Thyroid gland (tissue), 4 donors: ENCODE measurements around the gene STAC2. TPM values are rescaled to one million over a fixed set of nuclear protein-coding genes. Genes with fewer than 3 reads are reported as not detected.
A peak's percentile ranks its signal among the peaks of the same experiment; 100 is the strongest.

Experiments used
- DNase-seq, 2 donors: peaks; one replicate each; pipeline ENCODE4 v3.0.0-alpha.2; 2019
- H3K27ac ChIP-seq, 3 donors: fragments of 200-600 bp; sonication (generic); 1 replicate in 2 of 3; 2 replicates in 1 of 3; pipeline ENCODE4 v1.5.1; 2016 to 2019; ENCODE audit warnings: mild to moderate bottlenecking in 1 of 3, moderate library complexity in 1 of 3
- H3K27me3 ChIP-seq: fragments of 200-600 bp; sonication (generic); one replicate; pipeline ENCODE4 v1.5.1; 2019
- H3K36me3 ChIP-seq, 2 donors: fragments of 200-600 bp; sonication (generic); one replicate each; pipeline ENCODE4 v1.5.1; 2016 to 2019
- H3K4me1 ChIP-seq, 2 donors: fragments of 200-600 bp; sonication (generic); one replicate each; pipeline ENCODE4 v1.5.1; 2017 to 2019
- H3K4me3 ChIP-seq, 3 donors: fragments of 200-600 bp; sonication (generic); replicated peaks in 1 of 3; 1 replicate in 2 of 3; 2 replicates in 1 of 3; pipeline ENCODE4 v1.5.1; 2016; ENCODE audit warnings: mild to moderate bottlenecking in 1 of 3
- H3K9me3 ChIP-seq: fragments of 200-600 bp; sonication (generic); one replicate; pipeline ENCODE4 v1.5.1; 2017
- POLR2A ChIP-seq, 2 donors: fragments of 450-650 bp; IDR thresholded peaks; one replicate each; pipeline ENCODE4 v1.6.1; 2017; ENCODE audit warnings: antibody characterized with exemption in 2 of 2, mild to moderate bottlenecking in 2 of 2, moderate library complexity in 1 of 2
- WGBS, 2 donors: methylation state at CpG; one replicate each; pipeline ENCODE4 v1.1.5; 2017; 5-methylcytosine and 5-hydroxymethylcytosine counted together
- intact Hi-C: fragments of 100-400 bp; cut with DNase I; formaldehyde crosslinking; loops from one replicate; pipeline ENCODE4 v1.15.1; 2023
- total RNA-seq, 4 donors: library from RNA; depleted of rRNA; stranded (reverse); fragments of >200 nt; gene quantifications; one replicate each; pipeline ENCODE4 v1.2.3, GENCODE V29; 2016
- TF ChIP-seq, protein P1 (sequence below), 6 experiments: fragments of 200-600 bp in 3 of 6; fragments of 450-650 bp in 3 of 6; sonication (generic) in 3 of 6; IDR thresholded peaks; one replicate each; pipeline ENCODE4 v1.5.1; 2016 to 2019; ENCODE audit warnings: antibody characterized with exemption in 6 of 6, mild to moderate bottlenecking in 2 of 6, inconsistent platforms in 1 of 6, moderate library complexity in 1 of 6

The STAC2 gene
- total RNA-seq, 4 donors from 2014 or later: not detected

DNA sequence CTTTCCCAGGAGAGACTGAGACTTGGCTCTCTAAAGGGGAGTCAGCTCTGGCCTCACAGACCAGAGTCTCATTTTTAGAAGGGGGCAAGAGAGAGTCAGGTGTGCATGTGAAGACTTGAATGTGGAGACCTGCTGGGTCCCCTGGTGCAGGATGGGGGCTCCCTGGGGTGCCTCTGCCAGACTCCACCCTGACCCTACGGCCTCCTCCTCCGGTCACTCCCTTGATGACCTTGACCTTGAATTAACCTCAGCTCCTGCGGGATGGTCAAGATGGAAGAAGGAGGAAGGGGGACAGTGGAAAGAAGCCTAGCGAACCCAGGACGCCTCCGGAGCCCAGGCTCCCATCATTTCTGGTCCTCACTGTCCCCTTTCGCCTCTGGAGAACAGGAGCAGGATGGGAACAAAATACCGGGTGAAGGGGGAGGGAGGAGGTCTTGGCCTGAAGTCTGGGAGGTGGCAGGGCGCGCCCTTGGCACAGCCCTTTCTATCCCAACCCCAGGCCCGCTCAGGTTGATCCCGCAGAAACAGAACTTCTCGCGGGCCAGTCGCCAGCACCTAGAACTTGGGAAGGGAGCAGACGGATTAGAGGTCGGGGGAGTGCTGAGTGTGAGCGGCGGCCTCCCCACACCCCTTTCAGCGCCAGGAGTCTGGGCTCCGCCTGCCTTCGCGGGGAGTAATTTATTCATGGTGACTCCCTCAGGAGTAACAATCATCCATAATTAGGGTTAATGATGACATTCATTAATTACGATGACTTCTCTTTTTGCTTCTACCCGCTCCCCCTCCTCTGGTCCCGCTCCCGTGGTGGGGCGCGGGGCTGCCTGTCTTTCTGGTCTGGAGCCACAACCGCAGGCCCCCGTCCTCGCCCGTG, 1.6 kb downstream of the STAC2 start:
- no peak for DNase-seq
- Histone ChIP-seq H3K9me3 (no peaks in the 10 kb centered on the region), H3K36me3 (no peaks in the 10 kb centered on the region), H3K4me1 (peaks cover 9 to 16% of the 10 kb centered on the region in 2 donors), H3K27me3 (peaks cover 18% of the 10 kb centered on the region), H3K4me3 (peak overlapping the region in 1 of 3 donors; percentile 12), H3K27ac (no peak overlapping the region)
- WGBS, 2 donors: 32 to 39% methylated on average over 25 to 33 of the region's 33 CpGs
- no peak for TF ChIP-seq POLR2A (IDR thresholded peaks at IDR 0.05)
- TF ChIP-seq, protein P1, sequence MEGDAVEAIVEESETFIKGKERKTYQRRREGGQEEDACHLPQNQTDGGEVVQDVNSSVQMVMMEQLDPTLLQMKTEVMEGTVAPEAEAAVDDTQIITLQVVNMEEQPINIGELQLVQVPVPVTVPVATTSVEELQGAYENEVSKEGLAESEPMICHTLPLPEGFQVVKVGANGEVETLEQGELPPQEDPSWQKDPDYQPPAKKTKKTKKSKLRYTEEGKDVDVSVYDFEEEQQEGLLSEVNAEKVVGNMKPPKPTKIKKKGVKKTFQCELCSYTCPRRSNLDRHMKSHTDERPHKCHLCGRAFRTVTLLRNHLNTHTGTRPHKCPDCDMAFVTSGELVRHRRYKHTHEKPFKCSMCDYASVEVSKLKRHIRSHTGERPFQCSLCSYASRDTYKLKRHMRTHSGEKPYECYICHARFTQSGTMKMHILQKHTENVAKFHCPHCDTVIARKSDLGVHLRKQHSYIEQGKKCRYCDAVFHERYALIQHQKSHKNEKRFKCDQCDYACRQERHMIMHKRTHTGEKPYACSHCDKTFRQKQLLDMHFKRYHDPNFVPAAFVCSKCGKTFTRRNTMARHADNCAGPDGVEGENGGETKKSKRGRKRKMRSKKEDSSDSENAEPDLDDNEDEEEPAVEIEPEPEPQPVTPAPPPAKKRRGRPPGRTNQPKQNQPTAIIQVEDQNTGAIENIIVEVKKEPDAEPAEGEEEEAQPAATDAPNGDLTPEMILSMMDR (IDR thresholded peaks at IDR 0.05): no peak
- intact Hi-C loops: no loop called here

DNA sequence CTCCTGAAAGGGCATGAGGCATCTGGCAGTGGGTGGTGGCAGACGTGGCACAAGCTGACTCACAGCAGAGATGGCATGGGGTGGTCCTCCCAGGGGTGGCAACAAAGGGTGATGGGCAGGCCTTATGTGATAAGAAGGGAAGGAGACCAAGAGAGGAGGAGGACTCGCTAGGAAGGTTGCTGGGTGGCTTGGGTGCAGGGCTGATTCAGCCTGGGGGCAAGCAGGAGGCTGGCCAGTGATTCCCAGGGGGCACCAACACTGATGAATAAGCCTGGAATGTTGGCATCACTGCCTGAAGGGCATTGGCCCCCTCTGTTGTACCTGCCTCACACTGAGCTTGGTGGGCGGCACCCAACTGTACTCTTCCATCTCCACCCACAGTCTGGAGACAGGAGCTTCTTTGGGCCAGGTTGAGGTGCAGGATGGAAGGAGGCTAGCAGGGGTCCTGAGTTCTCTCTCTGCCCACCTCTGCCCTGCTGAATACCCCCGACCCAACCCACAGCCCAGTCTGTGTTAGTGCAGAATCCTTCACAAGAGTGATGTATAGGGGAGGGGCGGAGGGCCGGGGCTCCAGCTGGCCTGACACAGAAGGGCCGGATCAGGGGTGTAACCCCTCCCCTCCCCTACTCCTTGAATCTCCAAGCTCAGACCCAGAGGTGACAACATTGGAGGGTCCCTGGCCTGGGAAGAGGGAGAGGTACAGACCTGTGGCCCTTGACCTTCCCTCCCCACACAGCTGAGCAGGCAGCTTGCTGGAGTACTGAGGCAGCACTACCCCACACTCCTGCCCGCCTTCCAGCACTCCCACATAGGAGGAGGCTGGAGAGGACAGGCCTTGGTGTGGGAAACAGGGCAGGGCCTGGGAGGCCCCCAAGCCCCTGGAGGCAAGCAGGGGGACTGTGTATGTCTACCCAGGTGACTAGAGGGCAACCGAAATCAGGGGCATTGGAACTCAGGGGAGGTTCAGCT, 2.6 kb downstream of the STAC2 start:
- H3K27me3 ChIP-seq: peaks cover 18% of the 10 kb centered on the region
- no peaks in the 10 kb centered on the region for H3K9me3 ChIP-seq
- intact Hi-C loops: no loop called here
- no peak overlapping the region for H3K27ac ChIP-seq
- TF ChIP-seq, protein P1 (IDR thresholded peaks at IDR 0.05): no peak
- TF ChIP-seq POLR2A (IDR thresholded peaks at IDR 0.05): no peak
- H3K4me1 ChIP-seq: peaks cover 9 to 16% of the 10 kb centered on the region in 2 donors
- H3K4me3 ChIP-seq: no peak overlapping the region
- no peak for DNase-seq
- 82 to 87% methylated on average over 8 to 9 of the region's 9 CpGs for WGBS, 2 donors
- no peaks in the 10 kb centered on the region for H3K36me3 ChIP-seq

DNA sequence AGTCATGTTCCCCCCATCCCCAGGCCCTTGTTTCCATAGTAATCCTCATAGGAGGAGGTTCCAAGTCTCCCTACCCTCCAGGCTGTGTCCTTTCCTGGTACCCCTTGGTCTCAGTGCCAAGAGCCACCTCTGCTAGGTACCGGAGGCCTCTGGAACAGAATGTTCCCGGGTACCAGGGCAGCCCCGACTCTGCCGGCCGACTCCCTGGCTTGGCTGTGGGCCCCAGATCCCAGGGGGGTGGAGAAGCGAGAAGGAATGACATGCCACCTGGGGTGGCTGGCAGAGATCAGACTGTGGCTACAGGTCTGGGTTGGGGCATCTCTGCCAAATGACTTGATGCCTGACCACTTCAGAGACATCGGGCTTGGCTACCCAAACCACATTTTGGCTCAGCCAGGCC, 3.6 kb downstream of the STAC2 start:
- Histone ChIP-seq H3K4me1 (peaks cover 9 to 16% of the 10 kb centered on the region in 2 donors), H3K4me3 (no peak overlapping the region), H3K36me3 (no peaks in the 10 kb centered on the region), H3K27me3 (peaks cover 18% of the 10 kb centered on the region), H3K27ac (no peak overlapping the region), H3K9me3 (no peaks in the 10 kb centered on the region)
- TF ChIP-seq, protein P1 (IDR thresholded peaks at IDR 0.05): no peak
- no peak for TF ChIP-seq POLR2A (IDR thresholded peaks at IDR 0.05)
- no peak for DNase-seq
- intact Hi-C loops: no loop called here
- WGBS, 2 donors: 56 to 92% methylated on average over 2 to 6 of the region's 7 CpGs

DNA sequence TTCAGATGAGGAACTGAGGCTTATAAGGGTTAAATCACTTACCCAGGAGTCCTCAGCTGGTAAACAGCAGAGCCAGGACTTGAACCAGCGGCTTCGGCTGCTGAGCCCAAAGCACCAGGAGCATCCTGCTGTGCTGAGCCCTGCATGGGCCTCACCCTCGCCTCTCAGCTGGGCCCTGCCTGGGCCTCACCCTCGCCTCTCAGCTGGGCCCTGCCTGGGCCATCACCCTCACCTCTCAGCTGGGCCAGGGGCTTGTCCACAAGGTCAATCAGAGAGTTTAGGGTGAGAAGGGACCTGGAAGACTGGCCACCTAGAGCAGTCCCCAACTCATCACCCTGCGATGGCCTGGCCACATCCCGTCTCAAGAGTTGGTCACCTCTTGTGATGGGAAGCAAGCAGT, 4.2 kb downstream of the STAC2 start:
- peaks cover 9 to 16% of the 10 kb centered on the region in 2 donors for H3K4me1 ChIP-seq
- WGBS, 2 donors: 94 to 100% methylated on average over 6 of the region's 6 CpGs

More for the DNA sequence above, 4.2 kb downstream of the STAC2 start:
- H3K4me3 ChIP-seq: no peak overlapping the region
- no peak for DNase-seq
- no peaks in the 10 kb centered on the region for H3K9me3 ChIP-seq
- TF ChIP-seq, protein P1 (IDR thresholded peaks at IDR 0.05): no peak
- TF ChIP-seq POLR2A (IDR thresholded peaks at IDR 0.05): no peak
- H3K36me3 ChIP-seq: no peaks in the 10 kb centered on the region
- intact Hi-C loops: no loop called here
- peaks cover 17% of the 10 kb centered on the region for H3K27me3 ChIP-seq
- no peak overlapping the region for H3K27ac ChIP-seq
